ENCODE results near the gene DENND2A.
"Not testable (repeated sequence)": the region's sequence is repeated elsewhere in the genome, so short reads cannot be mapped to it uniquely, and the experiment has no call there.

Gene DENND2A

GRCh38 chr7:140645166-140645900 lies 4.7 kb upstream of the DENND2A start:
- no peaks in the 10 kb centered on the region for H3K36me3 ChIP-seq (ENCODE audit: insufficient read depth, low read length)
- H3K4me1 ChIP-seq (ENCODE audit: insufficient read depth, low read length), result peaks cover 9% of the 10 kb centered on the region; the same call in 1 of the 2 replicates
- no peaks in the 10 kb centered on the region for H3K9me3 ChIP-seq (ENCODE audit: control insufficient read depth, insufficient read depth, low read length)
- H3K9ac ChIP-seq (ENCODE audit: low read depth, low read length), result no peak overlapping the region

GRCh38 chr7:140644761-140645160 lies 4.1 kb upstream of the DENND2A start:
- not testable (repeated sequence) for H3K9ac ChIP-seq (ENCODE audit: low read depth, low read length); H3K4me1 ChIP-seq (ENCODE audit: insufficient read depth, low read length); H3K9me3 ChIP-seq (ENCODE audit: control insufficient read depth, insufficient read depth, low read length); H3K36me3 ChIP-seq (ENCODE audit: insufficient read depth, low read length)

GRCh38 chr7:140643416-140643815 lies 2.8 kb upstream of the DENND2A start:
- Histone ChIP-seq H3K9ac (ENCODE audit: low read depth, low read length) (no peak overlapping the region), H3K9me3 (ENCODE audit: control insufficient read depth, insufficient read depth, low read length) (no peaks in the 10 kb centered on the region), H3K36me3 (ENCODE audit: insufficient read depth, low read length) (no peaks in the 10 kb centered on the region), H3K4me1 (ENCODE audit: insufficient read depth, low read length) (peaks cover 11% of the 10 kb centered on the region)

- Histone ChIP-seq H3K9me3 (ENCODE audit: control insufficient read depth, insufficient read depth, low read length) (no peaks in the 10 kb centered on the region), H3K9ac (ENCODE audit: low read depth, low read length) (peak overlapping the region; percentile 68), H3K36me3 (ENCODE audit: insufficient read depth, low read length) (no peaks in the 10 kb centered on the region; the same call in 1 of the 2 replicates)
Measured at GRCh38 chr7:140641524-140642195, 1.0 kb upstream of the DENND2A start.

GRCh38 chr7:140640060-140640637 lies 464 bp downstream of the DENND2A start:
- Histone ChIP-seq H3K9ac (ENCODE audit: low read depth, low read length) (peak overlapping the region; percentile 68), H3K9me3 (ENCODE audit: control insufficient read depth, insufficient read depth, low read length) (no peaks in the 10 kb centered on the region), H3K36me3 (ENCODE audit: insufficient read depth, low read length) (no peaks in the 10 kb centered on the region; the same call in 1 of the 2 replicates), H3K4me1 (ENCODE audit: insufficient read depth, low read length) (peaks cover 38% of the 10 kb centered on the region)

More at GRCh38 chr7:140641524-140642195, 1.0 kb upstream of the DENND2A start:
- peaks cover 23% of the 10 kb centered on the region for H3K4me1 ChIP-seq (ENCODE audit: insufficient read depth, low read length)

- Histone ChIP-seq H3K9me3 (ENCODE audit: control insufficient read depth, insufficient read depth, low read length) (no peaks in the 10 kb centered on the region), H3K36me3 (ENCODE audit: insufficient read depth, low read length) (no peaks in the 10 kb centered on the region; the same call in 1 of the 2 replicates), H3K4me1 (ENCODE audit: insufficient read depth, low read length) (peaks cover 38% of the 10 kb centered on the region), H3K9ac (ENCODE audit: low read depth, low read length) (peak overlapping the region; percentile 68)
Measured at GRCh38 chr7:140639366-140640053, 1.1 kb downstream of the DENND2A start.

- Histone ChIP-seq H3K9ac (ENCODE audit: low read depth, low read length) (0 out of 2 replicates have a peak overlapping the region, but pooled peaks have one; percentile 19), H3K4me1 (ENCODE audit: insufficient read depth, low read length) (peaks cover 38% of the 10 kb centered on the region), H3K36me3 (ENCODE audit: insufficient read depth, low read length) (no peaks in the 10 kb centered on the region; the same call in 1 of the 2 replicates), H3K9me3 (ENCODE audit: control insufficient read depth, insufficient read depth, low read length) (no peaks in the 10 kb centered on the region)
Measured at GRCh38 chr7:140638173-140638791, 2.3 kb downstream of the DENND2A start.

- Histone ChIP-seq H3K36me3 (ENCODE audit: insufficient read depth, low read length) (no peaks in the 10 kb centered on the region; the same call in 1 of the 2 replicates), H3K9ac (ENCODE audit: low read depth, low read length) (no peak overlapping the region), H3K4me1 (ENCODE audit: insufficient read depth, low read length) (peaks cover 38% of the 10 kb centered on the region), H3K9me3 (ENCODE audit: control insufficient read depth, insufficient read depth, low read length) (no peaks in the 10 kb centered on the region)
Measured at GRCh38 chr7:140637400-140637799, 3.2 kb downstream of the DENND2A start.

- H3K36me3 ChIP-seq (ENCODE audit: insufficient read depth, low read length), result peaks cover 3% of the 10 kb centered on the region; the same call in 1 of the 2 replicates
- H3K9ac ChIP-seq (ENCODE audit: low read depth, low read length), result peak overlapping the region; percentile 16; the same call in 1 of the 2 replicates
- no peaks in the 10 kb centered on the region for H3K9me3 ChIP-seq (ENCODE audit: control insufficient read depth, insufficient read depth, low read length)
- peaks cover 47% of the 10 kb centered on the region for H3K4me1 ChIP-seq (ENCODE audit: insufficient read depth, low read length)
Measured at GRCh38 chr7:140635816-140636215, 4.8 kb downstream of the DENND2A start.

- H3K36me3 ChIP-seq (ENCODE audit: insufficient read depth, low read length), result peaks cover 3% of the 10 kb centered on the region; the same call in 1 of the 2 replicates
- peaks cover 48% of the 10 kb centered on the region for H3K4me1 ChIP-seq (ENCODE audit: insufficient read depth, low read length)
- H3K9ac ChIP-seq (ENCODE audit: low read depth, low read length), result peak overlapping the region; percentile 16; the same call in 1 of the 2 replicates
- H3K9me3 ChIP-seq (ENCODE audit: control insufficient read depth, insufficient read depth, low read length), result no peaks in the 10 kb centered on the region
Measured at GRCh38 chr7:140635345-140635744, 5.3 kb downstream of the DENND2A start.

GRCh38 chr7:140631602-140632001 lies 9.0 kb downstream of the DENND2A start:
- H3K4me1 ChIP-seq (ENCODE audit: insufficient read depth, low read length), result peaks cover 49% of the 10 kb centered on the region
- H3K36me3 ChIP-seq (ENCODE audit: insufficient read depth, low read length), result peaks cover 3% of the 10 kb centered on the region; the same call in 1 of the 2 replicates
- no peak overlapping the region for H3K9ac ChIP-seq (ENCODE audit: low read depth, low read length)
- no peaks in the 10 kb centered on the region for H3K9me3 ChIP-seq (ENCODE audit: control insufficient read depth, insufficient read depth, low read length)

GRCh38 chr7:140631021-140631420 lies 9.6 kb downstream of the DENND2A start:
- Histone ChIP-seq H3K4me1 (ENCODE audit: insufficient read depth, low read length) (peaks cover 49% of the 10 kb centered on the region), H3K36me3 (ENCODE audit: insufficient read depth, low read length) (peaks cover 3% of the 10 kb centered on the region; the same call in 1 of the 2 replicates)

GRCh38 chr7:140625908-140626868 lies 14.4 kb downstream of the DENND2A start:
- no peaks in the 10 kb centered on the region for H3K9me3 ChIP-seq (ENCODE audit: control insufficient read depth, insufficient read depth, low read length)
- no peak overlapping the region; the same call in 1 of the 2 replicates for H3K9ac ChIP-seq (ENCODE audit: low read depth, low read length)
- peaks cover 53% of the 10 kb centered on the region for H3K4me1 ChIP-seq (ENCODE audit: insufficient read depth, low read length)
- peaks cover 5% of the 10 kb centered on the region for H3K36me3 ChIP-seq (ENCODE audit: insufficient read depth, low read length)

More at GRCh38 chr7:140631021-140631420, 9.6 kb downstream of the DENND2A start:
- no peaks in the 10 kb centered on the region for H3K9me3 ChIP-seq (ENCODE audit: control insufficient read depth, insufficient read depth, low read length)
- no peak overlapping the region for H3K9ac ChIP-seq (ENCODE audit: low read depth, low read length)
